Activated gamma-delta T cell treated with anti-CD3 and anti-CD28 coated beads, Interleukin-2, amount 50 U/mL, for 16 hours (primary cell): ENCODE measurements around the gene GAB1.

Experiments used
- DNase-seq: peaks from one replicate; pipeline ENCODE4 v3.0.0-alpha.2; 2020; ENCODE audit warnings: low read depth

GAB1 gene

GRCh38 chr4:143489106-143489505, 152.4 kb downstream of the GAB1 start:
- DNase-seq, result no peak

GRCh38 chr4:143498021-143498420, 161.3 kb downstream of the GAB1 start:
- DNase-seq, result no peak

GRCh38 chr4:143502231-143502630, 165.6 kb downstream of the GAB1 start:
- DNase-seq, result no peak

GRCh38 chr4:143506031-143506430, 169.4 kb downstream of the GAB1 start:
- DNase-seq, result no peak

GRCh38 chr4:143511906-143512305, 175.2 kb downstream of the GAB1 start:
- no peak for DNase-seq

GRCh38 chr4:143512978-143513313, 176.3 kb downstream of the GAB1 start:
- DNase-seq, result no peak

- DNase-seq, result peak; percentile 88
Measured at GRCh38 chr4:143513314-143514168, 176.9 kb downstream of the GAB1 start, which contains the start of gene SMARCA5. SMARCA5 (plus strand) TSS chr4:143513702; CDS start chr4:143513925, 223 bp downstream.

- DNase-seq, result no peak
Measured at GRCh38 chr4:143514169-143514495, 177.5 kb downstream of the GAB1 start.

GRCh38 chr4:143514497-143514896, 177.8 kb downstream of the GAB1 start:
- no peak for DNase-seq

GRCh38 chr4:143514901-143515300, 178.2 kb downstream of the GAB1 start:
- DNase-seq, result no peak

GRCh38 chr4:143515905-143516304, 179.2 kb downstream of the GAB1 start:
- DNase-seq, result no peak

GRCh38 chr4:143517764-143518163, 181.1 kb downstream of the GAB1 start:
- DNase-seq, result no peak
